Osteoblast (primary cell): ENCODE results near the gene VSIG2. TPM values are rescaled to one million over a fixed set of nuclear protein-coding genes. Genes with fewer than 3 reads are reported as not detected.

Experiments
- DNase-seq: peaks from one replicate; pipeline ENCODE4 v3.0.0; 2011; ENCODE audit warnings: low spot score, mixed read lengths; ENCODE audit not compliant: insufficient read length; ENCODE audit errors: missing footprints
- H2AFZ ChIP-seq: 2 replicates; pipeline ENCODE4 v1.6.0; 2011; ENCODE audit warnings: mild to moderate bottlenecking, low read length
- H3K27ac ChIP-seq: 2 replicates; pipeline ENCODE4 v1.5.1; 2011; ENCODE audit warnings: mild to moderate bottlenecking, low read depth, low read length, moderate library complexity
- H3K27me3 ChIP-seq: 2 replicates; pipeline ENCODE4 v1.6.0; 2012; ENCODE audit warnings: mild to moderate bottlenecking, control low read depth, inconsistent platforms, low read length, moderate library complexity; ENCODE audit not compliant: insufficient read depth
- H3K36me3 ChIP-seq: 2 replicates; pipeline ENCODE4 v1.5.1; 2011; ENCODE audit warnings: mild to moderate bottlenecking, low read length, control low read depth, moderate library complexity; ENCODE audit not compliant: insufficient read depth
- H3K4me1 ChIP-seq: 2 replicates; pipeline ENCODE4 v1.5.1; 2011; ENCODE audit warnings: mild to moderate bottlenecking, low read length, control low read depth, moderate library complexity; ENCODE audit not compliant: insufficient read depth
- H3K4me2 ChIP-seq: 2 replicates; pipeline ENCODE4 v1.6.0; 2011; ENCODE audit warnings: mild to moderate bottlenecking, low read length; ENCODE audit not compliant: insufficient read depth
- H3K4me3 ChIP-seq: fragments of 200-600 bp; sonication (generic); 3 replicates; pipeline ENCODE4 v1.5.1; 2012; ENCODE audit warnings: mild to moderate bottlenecking, low read length, inconsistent platforms; ENCODE audit not compliant: insufficient read depth
- H3K79me2 ChIP-seq: 2 replicates; pipeline ENCODE4 v1.6.0; 2012; ENCODE audit warnings: mild to moderate bottlenecking, low read length, control low read depth, inconsistent platforms; ENCODE audit not compliant: insufficient read depth
- H3K9me3 ChIP-seq: 2 replicates; pipeline ENCODE4 v1.5.1; 2011; ENCODE audit warnings: low read depth, low read length, control low read depth
- H4K20me1 ChIP-seq: 2 replicates; pipeline ENCODE4 v1.6.0; 2012; ENCODE audit warnings: mild to moderate bottlenecking, low read length, control low read depth; ENCODE audit not compliant: insufficient read depth
- total RNA-seq: library from RNA; depleted of rRNA; stranded (reverse); fragments of >200 nt; gene quantifications from 2 replicates; pipeline ENCODE4 v1.2.3, GENCODE V29; 2012
- TF ChIP-seq, protein P1 (sequence below): IDR thresholded peaks from 2 replicates; pipeline ENCODE4 v1.5.1; 2011; ENCODE audit warnings: mild to moderate bottlenecking, low read depth, low read length, moderate library complexity; ENCODE audit errors: extremely low read depth

Gene VSIG2
- total RNA-seq, 1 donor = not detected

DNA sequence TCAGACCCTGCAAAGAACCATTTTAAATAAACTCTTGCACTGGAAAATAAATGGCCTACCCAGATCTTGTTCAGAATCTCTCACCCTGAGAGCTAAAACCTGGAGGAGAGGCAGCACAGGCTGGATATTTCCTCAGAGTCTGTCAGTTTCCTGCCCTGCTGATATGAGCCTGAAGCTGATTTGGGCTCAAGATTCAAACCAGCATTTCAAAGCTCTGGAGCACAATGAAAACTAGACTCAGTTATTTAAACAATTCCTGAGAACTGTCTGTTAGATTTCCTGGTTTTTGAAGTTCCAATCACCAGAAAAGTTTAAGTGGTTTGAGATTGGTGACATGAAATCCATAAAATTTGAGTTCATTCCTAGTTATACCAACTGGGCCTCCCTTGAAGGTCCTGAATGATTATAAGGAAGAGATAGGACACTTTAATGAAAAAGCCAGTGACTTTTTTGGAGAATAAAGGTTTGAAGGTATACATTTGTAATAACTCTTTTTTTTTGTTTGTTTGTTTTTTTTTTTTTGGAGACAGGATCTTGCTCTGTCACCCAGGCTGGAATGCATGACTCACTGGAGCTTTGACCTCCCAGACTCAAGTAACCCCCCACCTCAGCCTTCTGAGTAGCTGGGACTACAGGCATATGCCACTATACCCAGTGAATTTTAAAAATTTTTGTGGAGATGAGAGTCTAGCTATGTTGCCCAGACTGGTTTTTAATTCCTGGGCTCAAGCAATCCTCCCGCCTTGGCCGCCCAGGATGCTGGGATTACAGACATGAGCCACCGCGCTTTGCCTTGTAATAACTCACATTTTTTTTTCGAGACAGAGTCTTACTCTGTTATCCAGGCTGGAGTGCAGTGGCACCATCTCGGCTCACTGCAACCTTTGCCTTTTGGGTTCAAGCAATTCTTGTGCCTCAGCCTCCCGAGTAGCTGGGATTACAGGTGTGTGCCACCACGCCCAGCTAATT is 18.0 kb upstream of the VSIG2 start:
- Histone ChIP-seq H3K9me3 (no peaks in the 10 kb centered on the region), H3K36me3 (peaks cover 18% of the 10 kb centered on the region), H2AFZ (no peak overlapping the region), H3K4me1 (peaks cover 3% of the 10 kb centered on the region), H3K4me3 (no peak overlapping the region), H3K79me2 (peaks cover 3% of the 10 kb centered on the region), H3K27ac (peak overlapping the region; percentile 1), H3K4me2 (no peak overlapping the region), H3K27me3 (no peaks in the 10 kb centered on the region), H4K20me1 (no peaks in the 10 kb centered on the region)
- DNase-seq = no peak
- TF ChIP-seq, protein P1, sequence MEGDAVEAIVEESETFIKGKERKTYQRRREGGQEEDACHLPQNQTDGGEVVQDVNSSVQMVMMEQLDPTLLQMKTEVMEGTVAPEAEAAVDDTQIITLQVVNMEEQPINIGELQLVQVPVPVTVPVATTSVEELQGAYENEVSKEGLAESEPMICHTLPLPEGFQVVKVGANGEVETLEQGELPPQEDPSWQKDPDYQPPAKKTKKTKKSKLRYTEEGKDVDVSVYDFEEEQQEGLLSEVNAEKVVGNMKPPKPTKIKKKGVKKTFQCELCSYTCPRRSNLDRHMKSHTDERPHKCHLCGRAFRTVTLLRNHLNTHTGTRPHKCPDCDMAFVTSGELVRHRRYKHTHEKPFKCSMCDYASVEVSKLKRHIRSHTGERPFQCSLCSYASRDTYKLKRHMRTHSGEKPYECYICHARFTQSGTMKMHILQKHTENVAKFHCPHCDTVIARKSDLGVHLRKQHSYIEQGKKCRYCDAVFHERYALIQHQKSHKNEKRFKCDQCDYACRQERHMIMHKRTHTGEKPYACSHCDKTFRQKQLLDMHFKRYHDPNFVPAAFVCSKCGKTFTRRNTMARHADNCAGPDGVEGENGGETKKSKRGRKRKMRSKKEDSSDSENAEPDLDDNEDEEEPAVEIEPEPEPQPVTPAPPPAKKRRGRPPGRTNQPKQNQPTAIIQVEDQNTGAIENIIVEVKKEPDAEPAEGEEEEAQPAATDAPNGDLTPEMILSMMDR = no peak

DNA sequence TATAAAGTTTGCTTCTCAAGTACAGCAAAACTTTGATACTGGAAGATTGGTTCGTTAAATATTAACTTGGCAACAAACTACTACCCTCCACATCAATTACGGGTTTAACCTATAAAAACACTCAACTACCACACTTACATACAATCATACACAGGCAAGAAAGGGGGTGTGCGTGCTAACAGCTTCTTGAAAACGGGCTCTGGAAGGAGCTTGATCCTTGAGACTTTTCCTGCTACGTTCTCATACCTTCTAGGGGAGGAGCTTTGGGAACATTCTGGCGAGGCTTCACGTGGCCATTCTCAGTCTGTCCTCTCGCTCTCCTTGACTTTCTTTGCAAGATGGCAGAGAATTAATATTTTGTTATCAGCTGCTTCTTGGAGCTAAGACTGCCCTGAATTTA is 16.9 kb upstream of the VSIG2 start:
- no peaks in the 10 kb centered on the region for H3K27me3 ChIP-seq
- H3K27ac ChIP-seq = no peak overlapping the region
- H2AFZ ChIP-seq = no peak overlapping the region
- no peak for DNase-seq
- no peaks in the 10 kb centered on the region for H3K9me3 ChIP-seq
- H3K79me2 ChIP-seq = no peaks in the 10 kb centered on the region
- no peaks in the 10 kb centered on the region for H4K20me1 ChIP-seq
- TF ChIP-seq, protein P1 = no peak
- peaks cover 3% of the 10 kb centered on the region for H3K4me1 ChIP-seq
- H3K4me3 ChIP-seq = no peak overlapping the region
- H3K36me3 ChIP-seq = peaks cover 20% of the 10 kb centered on the region
- H3K4me2 ChIP-seq = no peak overlapping the region

DNA sequence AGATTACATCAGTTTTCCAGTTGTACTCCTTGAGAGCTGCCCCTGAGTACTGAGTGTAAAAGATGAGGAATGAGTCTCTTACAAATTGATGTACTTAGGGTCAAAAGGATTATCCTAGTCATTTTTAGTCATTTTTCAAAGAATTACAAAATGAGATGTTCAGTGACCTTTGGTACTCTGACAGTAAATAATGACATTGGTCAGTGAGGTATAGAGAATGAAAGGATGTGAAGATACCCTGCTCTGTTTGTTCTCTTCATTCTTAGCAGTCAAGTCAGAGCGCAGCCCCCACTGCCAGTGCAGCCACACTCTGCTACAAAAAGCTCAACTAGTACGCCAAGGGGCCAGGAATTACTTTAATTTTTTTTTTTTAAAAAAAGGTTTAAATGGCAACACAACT is 14.1 kb upstream of the VSIG2 start:
- Histone ChIP-seq H3K9me3 (no peaks in the 10 kb centered on the region), H4K20me1 (peaks cover 14% of the 10 kb centered on the region), H3K36me3 (peaks cover 11% of the 10 kb centered on the region), H3K27me3 (peaks cover 17% of the 10 kb centered on the region), H3K79me2 (no peaks in the 10 kb centered on the region), H3K4me3 (no peak overlapping the region), H3K4me2 (no peak overlapping the region), H3K27ac (no peak overlapping the region), H3K4me1 (peaks cover 11% of the 10 kb centered on the region), H2AFZ (no peak overlapping the region)
- TF ChIP-seq, protein P1 = no peak
- DNase-seq = no peak
